GM12878 (cell line): ENCODE results near the gene INHA. TPM values are rescaled to one million over a fixed set of nuclear protein-coding genes. Genes with fewer than 3 reads are reported as not detected.

ENCODE experiments used
- ATAC-seq: fragments of 200-7000 bp; cut with Tn5 transposase; 3 replicates; pipeline ENCODE4 v1.9.1; 2020; ENCODE audit warnings: mild to moderate bottlenecking, moderate library complexity
- BruUV-seq: library from RNA; stranded (reverse); fragments of 400-500 nt; replicated peaks from 2 replicates; lab custom pipeline; 2021; lab: Mats Ljungman, UMichigan
- CTCF ChIA-PET: fragments of 300-600 bp; sonication (Branson Sonifier 250); formaldehyde crosslinking; extraction: SDS; loops from one replicate; lab custom pipeline; 2021; ENCODE audit warnings: inconsistent platforms; lab: Yijun Ruan, JAX
- POLR2A ChIA-PET: fragments of 350-600 bp; formaldehyde crosslinking; extraction: SDS; loops from one replicate; lab custom pipeline; 2021; ENCODE audit warnings: inconsistent platforms; lab: Charles Lee
- RAD21 ChIA-PET: fragments of 300-600 bp; sonication (Branson Sonifier 250); formaldehyde crosslinking; loops from one replicate; lab custom pipeline; 2023; ENCODE audit warnings: antibody characterized with exemption; ENCODE audit not compliant: unreplicated experiment; lab: Charles Lee
- SMC1A ChIA-PET: fragments of 300-600 bp; sonication (Branson Sonifier 250); formaldehyde crosslinking; loops from one replicate; lab custom pipeline; 2023; ENCODE audit not compliant: unreplicated experiment, uncharacterized antibody; lab: Charles Lee
- DNase-seq: peaks from one replicate; pipeline ENCODE4 v3.0.0-alpha.2; 2011; ENCODE audit warnings: low read depth, low spot score
- FAIRE-seq: peaks from 3 replicates; lab custom pipeline; 2011; peaks lifted over from hg19 to GRCh38; lab: Jason Lieb, UNC
- H2AFZ ChIP-seq: 2 replicates; pipeline ENCODE4 v1.6.0; 2011; ENCODE audit warnings: low read depth, low read length, control low read depth; ENCODE audit not compliant: control insufficient read depth
- H3K27ac ChIP-seq: 2 replicates; pipeline ENCODE4 v1.5.1; 2011; ENCODE audit warnings: control low read depth; ENCODE audit not compliant: control insufficient read depth, insufficient read depth
- H3K27me3 ChIP-seq, 2 experiments: replicated peaks in 1 of 2; 2 replicates each; pipeline versions ENCODE4 v1.6.0 to v1.6.1; 2011; ENCODE audit warnings: low read length in 1 of 2; ENCODE audit not compliant: control insufficient read depth in 2 of 2, insufficient read depth in 2 of 2
- H3K36me3 ChIP-seq, 2 experiments: 2 replicates each; pipeline ENCODE4 v1.5.1; 2011; ENCODE audit warnings: low read length in 1 of 2; ENCODE audit not compliant: control insufficient read depth in 2 of 2, insufficient read depth in 2 of 2
- H3K4me1 ChIP-seq: 2 replicates; pipeline ENCODE4 v1.6.1; 2011; ENCODE audit warnings: mild to moderate bottlenecking, low read length, moderate library complexity, mixed read lengths; ENCODE audit not compliant: control insufficient read depth, insufficient read depth
- H3K4me2 ChIP-seq: 2 replicates; pipeline ENCODE4 v1.6.0; 2011; ENCODE audit warnings: control low read depth; ENCODE audit not compliant: control insufficient read depth, insufficient read depth
- H3K4me3 ChIP-seq: fragments of 200-600 bp; sonication (generic); 2 replicates; pipeline ENCODE4 v1.5.1; 2016
- H3K79me2 ChIP-seq: 2 replicates; pipeline ENCODE4 v1.6.0; 2011; ENCODE audit warnings: low read length; ENCODE audit not compliant: control insufficient read depth, insufficient read depth
- H3K9ac ChIP-seq: 2 replicates; pipeline ENCODE4 v1.8.0; 2011; ENCODE audit warnings: low read length, control low read depth, mixed read lengths; ENCODE audit not compliant: control insufficient read depth, insufficient read depth
- H3K9me3 ChIP-seq: replicated peaks from 3 replicates; pipeline ENCODE4 v1.5.1; 2011; ENCODE audit warnings: mild to moderate bottlenecking, low read length; ENCODE audit not compliant: control insufficient read depth, insufficient read depth
- H4K20me1 ChIP-seq: 2 replicates; pipeline ENCODE4 v1.6.0; 2011; ENCODE audit not compliant: control insufficient read depth, insufficient read depth
- BMI1 ChIP-seq: fragments of 450-650 bp; IDR thresholded peaks from 2 replicates; pipeline ENCODE4 v1.6.1; 2016; ENCODE audit warnings: mild to moderate bottlenecking, moderate library complexity, borderline replicate concordance
- CREB1 ChIP-seq: IDR thresholded peaks from 2 replicates; pipeline ENCODE4 v1.6.1; 2012; ENCODE audit warnings: low read depth, mild to moderate bottlenecking, inconsistent platforms
- DPF2 ChIP-seq: fragments of 450-650 bp; IDR thresholded peaks from 2 replicates; pipeline ENCODE4 v1.6.1; 2017; ENCODE audit warnings: mild to moderate bottlenecking
- EP300 ChIP-seq, 2 experiments: fragments of 150-350 bp in 1 of 2; IDR thresholded peaks; 2 replicates each; pipeline ENCODE4 v1.6.1; 2011 to 2012; ENCODE audit warnings: low read depth in 2 of 2, low read length in 2 of 2, borderline replicate concordance in 1 of 2, improper control_type of control experiment in 1 of 2, inconsistent platforms in 1 of 2; ENCODE audit not compliant: control insufficient read depth in 1 of 2
- KLF5 ChIP-seq: fragments of 450-650 bp; IDR thresholded peaks from 2 replicates; pipeline ENCODE4 v1.6.1; 2014; ENCODE audit warnings: mild to moderate bottlenecking; ENCODE audit not compliant: partially characterized antibody
- NFIC ChIP-seq: IDR thresholded peaks from 2 replicates; pipeline ENCODE4 v1.6.1; 2012; ENCODE audit warnings: low read depth, mild to moderate bottlenecking, inconsistent platforms, low read length, moderate library complexity
- SMAD5 ChIP-seq: IDR thresholded peaks from 2 replicates; pipeline ENCODE4 v1.6.1; 2016; ENCODE audit warnings: antibody characterized with exemption, low read depth
- TCF7 ChIP-seq: IDR thresholded peaks from 2 replicates; pipeline ENCODE4 v1.6.1; 2014; ENCODE audit warnings: antibody characterized with exemption, borderline replicate concordance
- WGBS: methylation state at CpG from one replicate; pipeline ENCODE4 v1.1.6; 2016; ENCODE audit warnings: low lambda C conversion rate; ENCODE audit not compliant: insufficient replicate concordance, insufficient coverage; ENCODE audit errors: missing lambda C conversion rate; 5-methylcytosine and 5-hydroxymethylcytosine counted together
- in situ Hi-C: fragments of 300-500 bp; cut with MboI; formaldehyde crosslinking; loops from 9 replicates; pipeline ENCODE4 v1.14.3; 2018; ENCODE audit warnings: mixed read lengths
- intact Hi-C: fragments of 100-400 bp; cut with micrococcal nuclease; formaldehyde crosslinking; loops from one replicate; pipeline ENCODE4 v1.14.2; 2022; ENCODE audit not compliant: unreplicated experiment
- polyA plus RNA-seq, 11 experiments: library from polyadenylated mRNA; depleted of rRNA in 4 of 11; unstranded in 6 of 11; stranded (reverse) in 5 of 11; fragments of >200 nt; fragmentation: Nextera tagmentation in 4 of 11; fragmentation: Illumina TruSeq in 1 of 11; extraction: Ambion mirVana in 4 of 11; extraction: Trizol in 1 of 11; gene quantifications; 1 replicate in 1 of 11; 2 replicates in 10 of 11; pipeline versions ENCODE4 v1.2.1 to v1.2.3, GENCODE V29; 2011 to 2016; ENCODE audit warnings: inconsistent platforms in 2 of 11, missing spikeins in 2 of 11, low read depth in 1 of 11
- total RNA-seq, 4 experiments: library from RNA; depleted of rRNA in 3 of 4; stranded (reverse); fragments of >200 nt in 3 of 4; fragmentation: Illumina TruSeq in 1 of 4; extraction: Trizol in 1 of 4; gene quantifications; 2 replicates each; pipeline versions ENCODE4 v1.2.1 to v1.2.3, GENCODE V29; 2013 to 2021
- TF ChIP-seq, protein P1 (sequence below): IDR thresholded peaks from 2 replicates; pipeline ENCODE4 v1.6.1; 2012; ENCODE audit warnings: low read depth, low read length, improper control_type of control experiment
- TF ChIP-seq, protein P2 (sequence below): IDR thresholded peaks from 2 replicates; pipeline ENCODE4 v1.6.1; 2012; ENCODE audit warnings: mild to moderate bottlenecking, low read depth, low read length
- TF ChIP-seq, protein P3 (sequence below): fragments of 450-650 bp; formaldehyde crosslinking; IDR thresholded peaks from 2 replicates; pipeline ENCODE4 v1.4.0; 2020; ENCODE audit warnings: mild to moderate bottlenecking, moderate library complexity

Gene INHA
- total and polyA plus RNA-seq, 10 of the 15 experiments (the other 5 are each of a cell fraction or from before 2014, with no cell fraction given), result not detected

DNA sequence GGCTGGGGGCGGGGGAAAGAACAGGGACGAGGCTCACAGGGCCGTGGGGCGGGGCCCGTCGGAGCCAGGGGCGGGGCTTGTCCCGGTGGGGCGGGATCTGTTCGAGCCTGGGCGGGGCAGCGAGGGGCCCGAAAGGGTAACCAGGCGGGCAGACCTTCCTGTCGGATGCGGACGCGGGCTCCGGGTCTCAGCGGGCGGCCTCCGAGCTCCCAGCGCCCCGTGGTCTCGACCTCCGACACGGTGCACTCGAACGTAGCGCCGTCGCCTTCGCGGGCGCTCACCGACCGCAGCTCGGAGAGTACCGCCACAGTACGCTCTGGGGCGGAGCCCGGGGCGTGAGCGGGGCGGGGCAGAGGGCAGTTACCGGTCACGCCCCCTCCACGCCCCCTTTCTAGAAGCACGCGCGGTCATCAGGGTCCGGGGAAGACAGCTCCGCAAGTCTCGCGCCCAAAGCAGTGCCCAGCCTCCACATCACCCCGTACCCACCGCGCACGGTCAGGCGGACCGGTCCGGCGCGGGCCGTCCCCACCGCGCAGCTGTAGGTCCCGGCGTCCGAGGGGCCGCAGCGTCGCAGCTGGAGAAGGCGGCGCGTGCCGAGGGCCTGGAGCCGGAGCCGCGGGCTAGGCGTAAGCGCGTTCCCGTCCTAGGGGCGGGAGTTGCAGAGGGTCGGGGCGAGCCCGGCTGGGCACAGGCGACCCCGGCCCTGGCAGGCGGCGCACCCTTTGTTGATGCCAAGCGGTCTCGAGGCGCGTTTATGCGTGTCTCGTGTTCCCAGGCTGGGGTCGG is 19.5 kb upstream of the INHA start (continued):
- TF ChIP-seq KLF5, result no peak
- no peak for TF ChIP-seq EP300 (IDR thresholded peaks at IDR 0.05; ENCODE audit: borderline replicate concordance in 1 of 2, control insufficient read depth in 1 of 2, low read depth in 2 of 2, low read length in 2 of 2)
- no peak for TF ChIP-seq TCF7
- no peak for TF ChIP-seq NFIC
- no peak for TF ChIP-seq SMAD5
- TF ChIP-seq DPF2, result no peak
- TF ChIP-seq, protein P1, sequence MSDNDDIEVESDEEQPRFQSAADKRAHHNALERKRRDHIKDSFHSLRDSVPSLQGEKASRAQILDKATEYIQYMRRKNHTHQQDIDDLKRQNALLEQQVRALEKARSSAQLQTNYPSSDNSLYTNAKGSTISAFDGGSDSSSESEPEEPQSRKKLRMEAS, result no peak

DNA sequence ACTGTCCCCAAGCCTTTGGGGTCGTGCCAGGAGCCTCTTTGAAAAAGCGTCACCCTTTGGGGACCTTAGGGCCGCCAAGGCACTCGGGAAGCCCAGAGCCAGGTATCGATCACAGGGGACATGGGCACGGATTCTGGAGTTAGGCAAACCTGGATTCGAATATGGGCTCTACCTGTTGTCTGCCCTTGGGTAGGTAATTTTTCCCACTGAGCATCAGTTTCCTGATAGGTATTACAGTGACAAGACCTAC is 19.0 kb upstream of the INHA start:
- intact Hi-C loops (no loop called here), in situ Hi-C loops (no loop called here)
- H3K4me3 ChIP-seq, result no peak overlapping the region
- H3K27ac ChIP-seq, result no peak overlapping the region
- H3K9ac ChIP-seq, result no peak overlapping the region
- H4K20me1 ChIP-seq, result no peaks in the 10 kb centered on the region
- no peaks in the 10 kb centered on the region; the same call in 1 of the 2 replicates for H3K4me1 ChIP-seq
- no peak overlapping the region for H2AFZ ChIP-seq
- DNase-seq (no peak), ATAC-seq (no peak), FAIRE-seq (no peak)
- WGBS, result 86% methylated on average over 7 of the region's 7 CpGs
- ChIA-PET RAD21 (no interaction called here), POLR2A (no interaction called here), SMC1A (no interaction called here), CTCF (interaction anchor here (1.9 kb wide), 1 partner anchor 13 kb away, joined by 7 read pairs; no protein-coding TSS in a partner anchor)
- no peak overlapping the region for H3K4me2 ChIP-seq
- no peaks in the 10 kb centered on the region; the same call in 2 of the 3 replicates for H3K9me3 ChIP-seq
- no peaks in the 10 kb centered on the region for H3K36me3 ChIP-seq
- peaks cover 3 to 8% of the 10 kb centered on the region in 2 experiments for H3K27me3 ChIP-seq
- no peaks in the 10 kb centered on the region for H3K79me2 ChIP-seq
- BruUV-seq, result no TSS peak
- TF ChIP-seq, protein P2, sequence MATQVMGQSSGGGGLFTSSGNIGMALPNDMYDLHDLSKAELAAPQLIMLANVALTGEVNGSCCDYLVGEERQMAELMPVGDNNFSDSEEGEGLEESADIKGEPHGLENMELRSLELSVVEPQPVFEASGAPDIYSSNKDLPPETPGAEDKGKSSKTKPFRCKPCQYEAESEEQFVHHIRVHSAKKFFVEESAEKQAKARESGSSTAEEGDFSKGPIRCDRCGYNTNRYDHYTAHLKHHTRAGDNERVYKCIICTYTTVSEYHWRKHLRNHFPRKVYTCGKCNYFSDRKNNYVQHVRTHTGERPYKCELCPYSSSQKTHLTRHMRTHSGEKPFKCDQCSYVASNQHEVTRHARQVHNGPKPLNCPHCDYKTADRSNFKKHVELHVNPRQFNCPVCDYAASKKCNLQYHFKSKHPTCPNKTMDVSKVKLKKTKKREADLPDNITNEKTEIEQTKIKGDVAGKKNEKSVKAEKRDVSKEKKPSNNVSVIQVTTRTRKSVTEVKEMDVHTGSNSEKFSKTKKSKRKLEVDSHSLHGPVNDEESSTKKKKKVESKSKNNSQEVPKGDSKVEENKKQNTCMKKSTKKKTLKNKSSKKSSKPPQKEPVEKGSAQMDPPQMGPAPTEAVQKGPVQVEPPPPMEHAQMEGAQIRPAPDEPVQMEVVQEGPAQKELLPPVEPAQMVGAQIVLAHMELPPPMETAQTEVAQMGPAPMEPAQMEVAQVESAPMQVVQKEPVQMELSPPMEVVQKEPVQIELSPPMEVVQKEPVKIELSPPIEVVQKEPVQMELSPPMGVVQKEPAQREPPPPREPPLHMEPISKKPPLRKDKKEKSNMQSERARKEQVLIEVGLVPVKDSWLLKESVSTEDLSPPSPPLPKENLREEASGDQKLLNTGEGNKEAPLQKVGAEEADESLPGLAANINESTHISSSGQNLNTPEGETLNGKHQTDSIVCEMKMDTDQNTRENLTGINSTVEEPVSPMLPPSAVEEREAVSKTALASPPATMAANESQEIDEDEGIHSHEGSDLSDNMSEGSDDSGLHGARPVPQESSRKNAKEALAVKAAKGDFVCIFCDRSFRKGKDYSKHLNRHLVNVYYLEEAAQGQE, result no peak
- TF ChIP-seq BMI1, result no peak
- TF ChIP-seq CREB1, result no peak
- TF ChIP-seq, protein P3, sequence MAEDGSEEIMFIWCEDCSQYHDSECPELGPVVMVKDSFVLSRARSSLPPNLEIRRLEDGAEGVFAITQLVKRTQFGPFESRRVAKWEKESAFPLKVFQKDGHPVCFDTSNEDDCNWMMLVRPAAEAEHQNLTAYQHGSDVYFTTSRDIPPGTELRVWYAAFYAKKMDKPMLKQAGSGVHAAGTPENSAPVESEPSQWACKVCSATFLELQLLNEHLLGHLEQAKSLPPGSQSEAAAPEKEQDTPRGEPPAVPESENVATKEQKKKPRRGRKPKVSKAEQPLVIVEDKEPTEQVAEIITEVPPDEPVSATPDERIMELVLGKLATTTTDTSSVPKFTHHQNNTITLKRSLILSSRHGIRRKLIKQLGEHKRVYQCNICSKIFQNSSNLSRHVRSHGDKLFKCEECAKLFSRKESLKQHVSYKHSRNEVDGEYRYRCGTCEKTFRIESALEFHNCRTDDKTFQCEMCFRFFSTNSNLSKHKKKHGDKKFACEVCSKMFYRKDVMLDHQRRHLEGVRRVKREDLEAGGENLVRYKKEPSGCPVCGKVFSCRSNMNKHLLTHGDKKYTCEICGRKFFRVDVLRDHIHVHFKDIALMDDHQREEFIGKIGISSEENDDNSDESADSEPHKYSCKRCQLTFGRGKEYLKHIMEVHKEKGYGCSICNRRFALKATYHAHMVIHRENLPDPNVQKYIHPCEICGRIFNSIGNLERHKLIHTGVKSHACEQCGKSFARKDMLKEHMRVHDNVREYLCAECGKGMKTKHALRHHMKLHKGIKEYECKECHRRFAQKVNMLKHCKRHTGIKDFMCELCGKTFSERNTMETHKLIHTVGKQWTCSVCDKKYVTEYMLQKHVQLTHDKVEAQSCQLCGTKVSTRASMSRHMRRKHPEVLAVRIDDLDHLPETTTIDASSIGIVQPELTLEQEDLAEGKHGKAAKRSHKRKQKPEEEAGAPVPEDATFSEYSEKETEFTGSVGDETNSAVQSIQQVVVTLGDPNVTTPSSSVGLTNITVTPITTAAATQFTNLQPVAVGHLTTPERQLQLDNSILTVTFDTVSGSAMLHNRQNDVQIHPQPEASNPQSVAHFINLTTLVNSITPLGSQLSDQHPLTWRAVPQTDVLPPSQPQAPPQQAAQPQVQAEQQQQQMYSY (CRISPR knock-in tag), result no peak
